Prostate gland (tissue), 2 donors: Measurements from ENCODE around the gene LAMA3. TPM values are rescaled to one million over a fixed set of nuclear protein-coding genes. Genes with fewer than 3 reads are reported as not detected.

Experiments used
- DNase-seq: peaks from one replicate; pipeline ENCODE4 v3.0.0-alpha.2; 2019; ENCODE audit warnings: low spot score
- H3K27ac ChIP-seq, 2 donors: fragments of 200-600 bp; sonication (generic); 2 replicates each; pipeline ENCODE4 v1.5.1; 2017 to 2019
- H3K27me3 ChIP-seq: fragments of 200-600 bp; sonication (generic); replicated peaks from 2 replicates; pipeline ENCODE4 v1.5.1; 2019; ENCODE audit not compliant: insufficient read depth
- H3K36me3 ChIP-seq, 2 donors: fragments of 200-600 bp; sonication (generic); 1 replicate in 1 of 2; 2 replicates in 1 of 2; pipeline versions ENCODE4 v1.5.1 to v1.8.1; 2017 to 2019
- H3K4me1 ChIP-seq: fragments of 200-600 bp; sonication (generic); replicated peaks from 2 replicates; pipeline ENCODE4 v1.5.1; 2019
- H3K4me3 ChIP-seq, 2 donors: fragments of 200-600 bp; sonication (generic); 2 replicates each; pipeline ENCODE4 v1.5.1; 2017 to 2019
- H3K9me3 ChIP-seq: fragments of 200-600 bp; sonication (generic); 2 replicates; pipeline ENCODE4 v1.5.1; 2017
- CTCF ChIP-seq, 4 experiments: fragments of 200-600 bp in 2 of 4; fragments of 450-650 bp in 2 of 4; sonication (generic) in 2 of 4; IDR thresholded peaks; 1 replicate in 3 of 4; 2 replicates in 1 of 4; pipeline ENCODE4 v1.5.1; 2016 to 2019; ENCODE audit warnings: antibody characterized with exemption in 4 of 4, mild to moderate bottlenecking in 2 of 4, moderate library complexity in 2 of 4
- POLR2A ChIP-seq: fragments of 450-650 bp; IDR thresholded peaks from one replicate; pipeline ENCODE4 v1.6.1; 2016; ENCODE audit warnings: antibody characterized with exemption, mild to moderate bottlenecking
- POLR2AphosphoS5 ChIP-seq: sonication (generic); formaldehyde crosslinking; IDR thresholded peaks from one replicate; pipeline ENCODE4 v1.6.1; 2017; ENCODE audit warnings: antibody characterized with exemption
- WGBS: methylation state at CpG from one replicate; pipeline ENCODE4 v1.1.5; 2018; 5-methylcytosine and 5-hydroxymethylcytosine counted together
- intact Hi-C: fragments of 100-400 bp; cut with DNase I; formaldehyde crosslinking; loops from one replicate; pipeline ENCODE4 v1.14.2; 2022
- total RNA-seq, 2 donors: library from RNA; depleted of rRNA; stranded (reverse); fragments of >200 nt; gene quantifications; one replicate each; pipeline ENCODE4 v1.1.0, GENCODE V29; 2016

Gene LAMA3
- total RNA-seq, 2 donors from 2014 or later, result 31.3 to 35.9 TPM

DNA sequence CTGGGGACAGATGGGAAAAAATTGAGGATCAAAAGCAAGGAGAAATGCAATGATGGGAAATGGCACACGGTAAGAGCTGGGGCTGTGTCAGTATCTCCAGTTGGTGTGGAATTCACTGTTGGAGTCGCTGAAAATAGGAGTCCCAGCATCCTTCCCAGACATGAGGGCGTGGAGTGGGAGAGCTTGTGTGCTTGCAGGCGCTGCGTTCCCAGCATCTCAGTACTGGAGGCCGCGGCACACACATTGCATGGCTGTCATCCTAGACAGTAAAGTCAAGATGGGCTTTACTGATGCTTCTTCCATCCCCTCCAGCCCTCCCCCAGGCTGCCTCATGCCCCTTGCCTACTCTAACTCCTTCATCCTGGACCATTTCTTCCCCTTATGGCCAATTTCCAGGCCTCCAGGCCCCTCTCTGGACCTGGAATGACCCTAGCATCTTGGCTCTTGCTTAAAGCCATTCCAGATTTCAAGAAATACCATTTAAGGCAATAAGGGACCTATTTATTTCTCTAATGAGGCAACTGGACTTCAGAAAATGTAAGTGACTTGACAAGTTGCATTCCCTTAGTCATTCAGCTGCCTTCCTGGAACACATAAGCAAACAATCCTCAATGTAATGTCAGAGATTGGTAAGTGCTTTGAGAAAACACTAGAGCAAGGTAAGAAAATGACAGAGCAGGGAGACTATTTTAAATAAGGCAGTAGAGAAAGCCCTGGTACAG lies 254.8 kb downstream of the LAMA3 start:
- no peaks in the 10 kb centered on the region for H3K27me3 ChIP-seq
- intact Hi-C loops, result no loop called here
- H3K9me3 ChIP-seq, result no peaks in the 10 kb centered on the region
- H3K36me3 ChIP-seq, result no peaks in the 10 kb centered on the region
- H3K4me3 ChIP-seq, result no peak overlapping the region
- no peak for DNase-seq
- no peak overlapping the region for H3K27ac ChIP-seq
- TF ChIP-seq CTCF (IDR thresholded peaks at IDR 0.05) (no peak), POLR2AphosphoS5 (no peak)
- H3K4me1 ChIP-seq, result no peaks in the 10 kb centered on the region
- 91% methylated on average over 7 of the region's 7 CpGs for WGBS

DNA sequence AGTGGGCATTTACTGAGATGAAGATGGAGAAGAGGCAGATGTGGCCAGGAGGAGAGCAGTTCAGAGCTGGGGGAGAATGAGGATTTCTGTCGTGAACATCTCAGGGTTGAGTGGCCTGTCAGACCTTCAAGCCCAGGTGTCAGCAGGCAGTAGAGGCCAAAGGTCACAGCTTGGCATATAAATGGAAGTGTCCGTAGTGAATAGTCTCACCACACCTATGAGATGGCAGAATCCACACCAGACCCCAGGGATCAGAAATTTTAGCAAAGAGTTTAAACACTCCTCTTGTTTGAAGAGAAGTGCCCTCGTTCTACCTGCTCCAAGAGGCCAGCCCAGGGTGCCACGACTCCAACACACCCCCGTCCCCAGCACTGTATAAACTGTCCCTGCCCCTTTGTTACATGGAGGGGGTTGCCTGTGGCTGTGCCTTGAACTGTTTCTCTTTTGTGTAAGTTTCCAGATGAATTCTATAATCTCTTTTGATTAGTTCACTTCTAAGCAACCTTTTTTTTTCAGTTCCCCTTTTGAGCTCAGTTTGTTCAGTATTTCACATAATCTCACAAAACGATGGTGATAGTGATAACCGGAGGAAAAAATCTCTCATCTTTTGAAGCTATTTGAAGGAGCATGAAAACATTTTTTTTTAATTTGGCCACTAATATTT lies 256.3 kb downstream of the LAMA3 start:
- H3K9me3 ChIP-seq, result no peaks in the 10 kb centered on the region
- H3K4me3 ChIP-seq, result no peak overlapping the region
- H3K36me3 ChIP-seq, result no peaks in the 10 kb centered on the region
- H3K27me3 ChIP-seq, result no peaks in the 10 kb centered on the region
- no peaks in the 10 kb centered on the region for H3K4me1 ChIP-seq
- no peak overlapping the region for H3K27ac ChIP-seq
- intact Hi-C loops, result no loop called here
- 85% methylated on average over 7 of the region's 7 CpGs for WGBS
- DNase-seq, result no peak
- no peak for TF ChIP-seq POLR2A
- TF ChIP-seq CTCF (IDR thresholded peaks at IDR 0.05), result no peak
- TF ChIP-seq POLR2AphosphoS5, result no peak

- Histone ChIP-seq H3K9me3 (no peaks in the 10 kb centered on the region), H3K36me3 (no peaks in the 10 kb centered on the region), H3K4me3 (no peak overlapping the region), H3K4me1 (no peaks in the 10 kb centered on the region), H3K27ac (no peak overlapping the region), H3K27me3 (no peaks in the 10 kb centered on the region)
- intact Hi-C loops, result no loop called here
- DNase-seq, result no peak
- TF ChIP-seq POLR2A, result no peak
- TF ChIP-seq POLR2AphosphoS5, result no peak
- no peak for TF ChIP-seq CTCF (IDR thresholded peaks at IDR 0.05)
- whole genome bisulfite sequencing, result 77% methylated on average over 5 of the region's 5 CpGs
Measured at GRCh38 chr18:23949863-23950262, 260.6 kb downstream of the LAMA3 start.

GRCh38 chr18:23950644-23951043 lies 261.4 kb downstream of the LAMA3 start:
- no peak overlapping the region for H3K4me3 ChIP-seq
- H3K4me1 ChIP-seq, result no peaks in the 10 kb centered on the region
- no peaks in the 10 kb centered on the region for H3K9me3 ChIP-seq
- no peaks in the 10 kb centered on the region for H3K27me3 ChIP-seq
- no peak overlapping the region for H3K27ac ChIP-seq
- WGBS, result 95% methylated on average over 3 of the region's 3 CpGs
- no peak for DNase-seq
- no peaks in the 10 kb centered on the region for H3K36me3 ChIP-seq
- TF ChIP-seq CTCF (IDR thresholded peaks at IDR 0.05) (no peak), POLR2AphosphoS5 (no peak), POLR2A (no peak)
- intact Hi-C loops, result no loop called here

DNA sequence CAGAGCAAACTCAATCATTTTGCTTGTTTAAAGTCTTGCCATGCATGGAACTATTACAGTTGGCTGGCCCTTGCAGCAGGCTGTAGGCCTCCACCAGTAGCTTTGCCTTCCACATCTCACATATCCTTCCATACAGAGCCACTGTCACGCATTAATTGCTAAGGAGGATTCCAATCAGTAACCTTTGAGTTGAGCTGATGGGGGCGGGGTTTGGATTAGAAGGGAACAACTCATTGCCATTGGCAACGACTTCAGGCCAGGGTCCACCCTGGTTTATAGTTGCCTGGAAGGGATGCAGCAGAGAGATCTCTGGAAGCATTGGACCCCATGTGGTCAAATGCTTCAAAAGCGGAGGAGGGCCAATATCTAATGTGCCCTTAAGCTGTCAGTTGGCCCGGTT lies 262.0 kb downstream of the LAMA3 start:
- H3K4me1 ChIP-seq, result no peaks in the 10 kb centered on the region
- H3K36me3 ChIP-seq, result no peaks in the 10 kb centered on the region
- TF ChIP-seq CTCF (IDR thresholded peaks at IDR 0.05), result no peak
- no peak for TF ChIP-seq POLR2AphosphoS5
- DNase-seq, result no peak
- no peak overlapping the region for H3K4me3 ChIP-seq
- intact Hi-C loops, result no loop called here
- H3K27me3 ChIP-seq, result no peaks in the 10 kb centered on the region
- H3K27ac ChIP-seq, result no peak overlapping the region
- no peaks in the 10 kb centered on the region for H3K9me3 ChIP-seq
- WGBS, result 87% methylated on average over 5 of the region's 5 CpGs
